Bronchial epithelial cell (primary cell): ENCODE measurements around the gene SLC30A5. TPM values are rescaled to one million over a fixed set of nuclear protein-coding genes. Genes with fewer than 3 reads are reported as not detected.
"Not testable (repeated sequence)": the region's sequence is repeated elsewhere in the genome, so short reads cannot be mapped to it uniquely, and the experiment has no call there.

ENCODE experiments used
- DNase-seq: peaks from one replicate; pipeline ENCODE4 v3.0.0-alpha.2; 2010; ENCODE audit warnings: low read depth
- FAIRE-seq: peaks from 2 replicates; lab custom pipeline; 2011; peaks lifted over from hg19 to GRCh38; lab: Jason Lieb, UNC
- H3K27me3 ChIP-seq: 2 replicates; pipeline ENCODE4 v1.5.1; 2011; ENCODE audit warnings: low read length; ENCODE audit not compliant: control insufficient read depth, insufficient read depth
- H3K36me3 ChIP-seq: 2 replicates; pipeline ENCODE4 v1.5.1; 2011; ENCODE audit warnings: low read length; ENCODE audit not compliant: control insufficient read depth, insufficient read depth
- H3K4me3 ChIP-seq: 2 replicates; pipeline ENCODE4 v1.5.1; 2011; ENCODE audit warnings: mild to moderate bottlenecking, low read depth, low read length, control low read depth
- CTCF ChIP-seq: IDR thresholded peaks from 2 replicates; pipeline ENCODE4 v1.5.1; 2011; ENCODE audit warnings: mild to moderate bottlenecking, moderate library complexity, low read length, control low read depth, inconsistent platforms; ENCODE audit not compliant: insufficient read depth, severe bottlenecking
- total RNA-seq: library from RNA; depleted of rRNA; stranded (reverse); fragments of >200 nt; gene quantifications from 2 replicates; pipeline ENCODE4 v1.2.1, GENCODE V29; 2014

The SLC30A5 gene
- total RNA-seq, 1 donor from 2014 or later, result 55.3 TPM

- DNase-seq (no peak), FAIRE-seq (no peak)
- Histone ChIP-seq H3K4me3 (no peak overlapping the region), H3K27me3 (no peaks in the 10 kb centered on the region), H3K36me3 (no peaks in the 10 kb centered on the region)
- TF ChIP-seq CTCF, result no peak
Observed at GRCh38 chr5:69131304-69131703, 37.5 kb downstream of the SLC30A5 start.

GRCh38 chr5:69134126-69134525 lies 40.3 kb downstream of the SLC30A5 start:
- Histone ChIP-seq H3K27me3 (no peaks in the 10 kb centered on the region), H3K36me3 (no peaks in the 10 kb centered on the region), H3K4me3 (no peak overlapping the region)
- FAIRE-seq, result no peak
- no peak for DNase-seq
- TF ChIP-seq CTCF, result no peak

- no peak for FAIRE-seq
- TF ChIP-seq CTCF, result no peak
- Histone ChIP-seq H3K36me3 (no peaks in the 10 kb centered on the region), H3K4me3 (no peak overlapping the region), H3K27me3 (no peaks in the 10 kb centered on the region)
- no peak for DNase-seq
Observed at GRCh38 chr5:69136293-69136692, 42.5 kb downstream of the SLC30A5 start.

GRCh38 chr5:69137208-69137607 lies 43.4 kb downstream of the SLC30A5 start:
- not testable (repeated sequence) for FAIRE-seq, H3K36me3 ChIP-seq, H3K27me3 ChIP-seq, H3K4me3 ChIP-seq, DNase-seq

GRCh38 chr5:69137807-69138206 lies 44.0 kb downstream of the SLC30A5 start:
- Histone ChIP-seq H3K4me3 (no peak overlapping the region), H3K27me3 (no peaks in the 10 kb centered on the region), H3K36me3 (no peaks in the 10 kb centered on the region)
- TF ChIP-seq CTCF, result no peak
- no peak for FAIRE-seq
- DNase-seq, result no peak

GRCh38 chr5:69138766-69139165 lies 45.0 kb downstream of the SLC30A5 start:
- FAIRE-seq (no peak), DNase-seq (no peak)
- TF ChIP-seq CTCF, result no peak
- no peaks in the 10 kb centered on the region for H3K27me3 ChIP-seq
- no peak overlapping the region for H3K4me3 ChIP-seq
- no peaks in the 10 kb centered on the region for H3K36me3 ChIP-seq

- not testable (repeated sequence) for FAIRE-seq
Observed at GRCh38 chr5:69140239-69140638, 46.4 kb downstream of the SLC30A5 start.

More at GRCh38 chr5:69140239-69140638, 46.4 kb downstream of the SLC30A5 start:
- DNase-seq, H3K4me3 ChIP-seq, H3K36me3 ChIP-seq, H3K27me3 ChIP-seq: not testable (repeated sequence)
